Measurements from ENCODE around the gene OR5H2.

- TF ChIP-seq POLR2AphosphoS5 (IDR thresholded peaks at IDR 0.05; ENCODE audit: low read depth, low read length) (no peak), MAFK (IDR thresholded peaks at IDR 0.05; ENCODE audit: low read depth, low read length) (no peak)
These were observed 42.2 kb upstream of the OR5H2 start for GRCh38 chr3:98240131-98240530.
